ENCODE measurements around the gene C16orf95.

- TF ChIP-seq CTCF (IDR thresholded peaks at IDR 0.05) (no peak), POLR2A (IDR thresholded peaks at IDR 0.05) (no peak)
Observed at GRCh38 chr16:87267566-87267965, 49.6 kb downstream of the C16orf95 start.

Measured in sigmoid colon (tissue), 3 donors.